A549 (cell line): ENCODE data around the gene ITIH3. TPM values are rescaled to one million over a fixed set of nuclear protein-coding genes. Genes with fewer than 3 reads are reported as not detected.

Experiments
- ATAC-seq, 2 experiments: fragments of 200-7000 bp in 1 of 2; fragments of >200 bp in 1 of 2; cut with Nextera tagmentation in 1 of 2; cut with Tn5 transposase in 1 of 2; 3 replicates each; pipeline versions ENCODE4 v1.8.0 to v1.9.1; 2018 to 2020; ENCODE audit warnings: mild to moderate bottlenecking in 1 of 2, moderate library complexity in 1 of 2
- CTCF ChIA-PET: fragments of 300-600 bp; sonication (Branson Sonifier 250); formaldehyde crosslinking; extraction: SDS; loops from one replicate; lab custom pipeline; 2021; ENCODE audit warnings: antibody characterized with exemption, inconsistent platforms; lab: Yijun Ruan, JAX
- POLR2A ChIA-PET: fragments of 350-600 bp; formaldehyde crosslinking; extraction: SDS; loops from one replicate; lab custom pipeline; 2021; ENCODE audit warnings: antibody characterized with exemption, inconsistent platforms; lab: Yijun Ruan, JAX
- DNase-seq, 2 experiments: peaks; one replicate each; pipeline versions ENCODE4 v3.0.0 to v3.0.0-alpha.2; 2011 to 2016; ENCODE audit warnings: low read depth in 1 of 2, low spot score in 1 of 2
- FAIRE-seq: peaks from 2 replicates; lab custom pipeline; 2011; peaks lifted over from hg19 to GRCh38; lab: Jason Lieb, UNC
- H3K27ac ChIP-seq, 2 experiments: fragments of >200 bp; sonication (Bioruptor Twin); formaldehyde crosslinking; 3 replicates each; pipeline ENCODE4 v1.5.1; 2016 to 2017
- H3K4me1 ChIP-seq: fragments of >200 bp; sonication (Bioruptor Twin); formaldehyde crosslinking; 3 replicates; pipeline ENCODE4 v1.6.1; 2016
- H3K4me2 ChIP-seq: fragments of >200 bp; sonication (Bioruptor Twin); formaldehyde crosslinking; 3 replicates; pipeline ENCODE4 v1.6.1; 2016
- H3K4me3 ChIP-seq: fragments of >200 bp; sonication (Bioruptor Twin); formaldehyde crosslinking; 3 replicates; pipeline ENCODE4 v1.5.1; 2016
- H3K9me3 ChIP-seq: fragments of >200 bp; sonication (Bioruptor Twin); formaldehyde crosslinking; 3 replicates; pipeline ENCODE4 v1.6.1; 2016
- BCL3 ChIP-seq: fragments of >200 bp; sonication (Bioruptor Twin); formaldehyde crosslinking; IDR thresholded peaks from 3 replicates; pipeline ENCODE4 v1.6.1; 2016
- CTCF ChIP-seq: fragments of >200 bp; sonication (Bioruptor Twin); formaldehyde crosslinking; IDR thresholded peaks from 3 replicates; pipeline ENCODE4 v1.5.1; 2016
- HEYL ChIP-seq: fragments of 250-450 bp; sonication (Bioruptor Pico); IDR thresholded peaks from 2 replicates; pipeline ENCODE4 v1.8.0; 2021; ENCODE audit warnings: mild to moderate bottlenecking, moderate library complexity
- HOXA7 ChIP-seq: fragments of 250-450 bp; sonication (Bioruptor Pico); IDR thresholded peaks from 2 replicates; pipeline ENCODE4 v1.5.0; 2020; ENCODE audit warnings: mild to moderate bottlenecking, moderate library complexity
- HOXB5 ChIP-seq: fragments of 250-450 bp; sonication (Bioruptor Pico); IDR thresholded peaks from 2 replicates; pipeline ENCODE4 v1.5.0; 2020; ENCODE audit warnings: mild to moderate bottlenecking, moderate library complexity
- JUN ChIP-seq, 2 experiments: fragments of >200 bp; sonication (Bioruptor Twin); formaldehyde crosslinking; IDR thresholded peaks; 2 replicates in 1 of 2; 3 replicates in 1 of 2; pipeline ENCODE4 v1.6.1; 2016 to 2017
- MYC ChIP-seq: IDR thresholded peaks from 2 replicates; pipeline ENCODE4 v1.6.1; 2012; ENCODE audit warnings: mild to moderate bottlenecking, inconsistent platforms, low read length, improper control_type of control experiment, borderline replicate concordance
- PBX3 ChIP-seq: IDR thresholded peaks from 2 replicates; pipeline ENCODE4 v1.6.1; 2012
- POLR2AphosphoS2 ChIP-seq: conservative IDR thresholded peaks from 2 replicates; pipeline ENCODE4 v1.6.1; 2012; ENCODE audit warnings: low read length, improper control_type of control experiment, inconsistent platforms
- RARB ChIP-seq: fragments of 250-450 bp; sonication (Bioruptor Pico); IDR thresholded peaks from 2 replicates; pipeline ENCODE4 v1.8.0; 2021; ENCODE audit warnings: mild to moderate bottlenecking, moderate library complexity
- REST ChIP-seq: fragments of 200-600 bp; sonication (generic); IDR thresholded peaks from 2 replicates; pipeline ENCODE4 v1.6.1; 2016; ENCODE audit warnings: antibody characterized with exemption, mild to moderate bottlenecking, moderate library complexity
- SREBF2 ChIP-seq: fragments of 450-650 bp; IDR thresholded peaks from 2 replicates; pipeline ENCODE4 v1.6.1; 2014; ENCODE audit warnings: mild to moderate bottlenecking, moderate library complexity
- TFCP2L1 ChIP-seq: fragments of 250-450 bp; sonication (Bioruptor Pico); IDR thresholded peaks from 2 replicates; pipeline ENCODE4 v1.5.0; 2021; ENCODE audit warnings: mild to moderate bottlenecking
- ZNF302 ChIP-seq: fragments of 250-450 bp; sonication (Bioruptor Pico); IDR thresholded peaks from 2 replicates; pipeline ENCODE4 v1.9.0; 2021; ENCODE audit warnings: inconsistent platforms, mild to moderate bottlenecking, moderate library complexity
- ZSCAN20 ChIP-seq: fragments of 250-450 bp; sonication (Bioruptor Pico); IDR thresholded peaks from 2 replicates; pipeline ENCODE4 v1.8.0; 2022; ENCODE audit warnings: mild to moderate bottlenecking, moderate library complexity
- WGBS: methylation state at CpG from one replicate; pipeline ENCODE4 v1.1.6; 2017; ENCODE audit errors: missing lambda C conversion rate; 5-methylcytosine and 5-hydroxymethylcytosine counted together
- polyA plus RNA-seq, 4 experiments: library from polyadenylated mRNA; depleted of rRNA in 3 of 4; stranded (reverse); fragments of >200 nt; fragmentation: RNase III in 1 of 4; extraction: RNeasy Plus Mini Kit Qiagen cat#74134 plus additional on column Dnase treatment in 1 of 4; gene quantifications; 2 replicates in 3 of 4; 3 replicates in 1 of 4; pipeline ENCODE4 v1.2.3, GENCODE V29; 2011 to 2017

Gene ITIH3
- polyA plus RNA-seq, 2 of the 4 experiments (the other 2 are of a cell fraction): 0.09 TPM; not detected in 1

GRCh38 chr3:52796411-52796810 is 1.8 kb downstream of the ITIH3 start:
- DNase-seq: no peak
- CTCF ChIA-PET: no interaction called here
- no peak overlapping the region for H3K27ac ChIP-seq

More at GRCh38 chr3:52796411-52796810, 1.8 kb downstream of the ITIH3 start:
- no peak for FAIRE-seq
- WGBS: 100% methylated on average over 2 of the region's 9 CpGs
- Histone ChIP-seq H3K9me3 (no peaks in the 10 kb centered on the region), H3K4me1 (no peaks in the 10 kb centered on the region), H3K4me3 (no peak overlapping the region), H3K4me2 (no peak overlapping the region)
- no peak for ATAC-seq
- TF ChIP-seq BCL3 (no peak), MYC (no peak), SREBF2 (no peak), REST (no peak), ZNF302 (CRISPR knock-in tag) (no peak), TFCP2L1 (CRISPR knock-in tag) (no peak), RARB (CRISPR knock-in tag) (no peak), HOXB5 (CRISPR knock-in tag) (no peak), ZSCAN20 (CRISPR knock-in tag) (no peak), JUN (IDR thresholded peaks at IDR 0.05) (no peak), HEYL (no peak), POLR2AphosphoS2 (no peak), PBX3 (no peak), HOXA7 (no peak), CTCF (no peak)
- POLR2A ChIA-PET: no interaction called here
